Hematopoietic multipotent progenitor cell treated with erythropoietin and hydrocortisone succinate and interleukin-3 and kit ligand, for 4 days (in vitro differentiated cells): Measurements from ENCODE around the gene LPIN1.
"Not testable (repeated sequence)": the region's sequence is repeated elsewhere in the genome, so short reads cannot be mapped to it uniquely, and the experiment has no call there.

ENCODE experiments used
- DNase-seq: peaks from one replicate; pipeline ENCODE4 v3.0.0-alpha.2; 2015

Gene LPIN1

DNA sequence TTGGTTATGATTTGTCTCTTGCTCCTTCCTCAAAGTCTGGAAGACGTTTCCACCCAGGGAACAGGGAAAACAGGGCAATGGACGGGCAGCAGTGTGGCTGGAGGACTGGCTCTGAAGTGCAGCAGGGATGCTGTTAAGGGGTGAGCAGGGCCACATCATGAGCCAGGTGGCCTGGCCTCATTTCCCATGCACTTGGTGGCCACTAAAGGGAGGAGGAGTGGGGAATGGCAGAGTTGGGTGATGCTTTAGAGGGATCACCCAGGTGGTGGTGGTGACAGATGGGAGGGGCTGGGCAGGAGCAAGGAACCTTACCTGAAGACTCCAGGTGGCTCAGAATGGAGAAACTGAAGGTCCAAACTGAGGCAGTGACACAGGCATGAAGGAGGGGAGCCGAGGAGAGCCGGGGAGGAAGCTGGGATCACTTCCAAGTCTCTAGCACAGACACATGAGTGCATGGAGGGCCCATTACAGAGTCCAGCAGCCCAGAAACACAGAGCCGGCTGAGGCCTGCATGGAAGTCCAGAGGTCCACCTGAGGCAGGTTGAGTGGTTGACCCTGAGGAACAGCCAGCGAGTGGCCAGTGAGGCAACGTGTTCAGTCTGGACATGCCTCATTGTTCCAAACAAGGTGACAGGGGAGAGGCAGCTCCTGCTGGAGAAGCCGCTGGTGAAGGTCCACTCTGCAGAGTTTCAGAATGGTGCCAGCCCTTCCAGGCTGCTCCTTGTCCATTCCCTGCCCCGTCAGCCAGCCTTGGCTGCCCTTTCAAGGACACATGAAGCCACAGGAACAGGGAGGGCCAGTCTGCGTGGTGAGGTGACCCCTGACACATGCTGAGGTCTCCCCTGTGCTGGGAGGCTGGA, 91.7 kb downstream of the LPIN1 start:
- DNase-seq, result no peak

DNA sequence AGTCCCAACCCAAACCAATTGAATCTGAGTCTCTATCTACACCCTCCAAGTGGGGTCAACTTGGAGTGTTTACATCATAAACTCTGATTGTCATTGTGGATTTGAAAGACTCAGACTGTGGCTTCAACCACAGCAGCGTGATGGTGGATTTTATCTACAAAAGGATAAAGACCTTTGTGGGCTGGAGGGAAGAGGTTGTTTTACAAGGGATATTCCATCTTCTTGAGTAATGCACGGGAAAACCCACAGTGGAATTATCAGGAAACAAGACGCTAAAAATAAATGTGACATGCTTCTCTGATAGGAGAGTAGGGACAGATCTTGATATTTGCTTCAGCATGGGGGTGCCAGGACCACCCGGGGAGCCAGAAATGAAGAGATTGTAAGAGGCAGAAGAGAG, 93.5 kb downstream of the LPIN1 start:
- DNase-seq, result peak; percentile 24

GRCh38 chr2:11842336-11842735, 95.9 kb downstream of the LPIN1 start:
- no peak for DNase-seq

DNA sequence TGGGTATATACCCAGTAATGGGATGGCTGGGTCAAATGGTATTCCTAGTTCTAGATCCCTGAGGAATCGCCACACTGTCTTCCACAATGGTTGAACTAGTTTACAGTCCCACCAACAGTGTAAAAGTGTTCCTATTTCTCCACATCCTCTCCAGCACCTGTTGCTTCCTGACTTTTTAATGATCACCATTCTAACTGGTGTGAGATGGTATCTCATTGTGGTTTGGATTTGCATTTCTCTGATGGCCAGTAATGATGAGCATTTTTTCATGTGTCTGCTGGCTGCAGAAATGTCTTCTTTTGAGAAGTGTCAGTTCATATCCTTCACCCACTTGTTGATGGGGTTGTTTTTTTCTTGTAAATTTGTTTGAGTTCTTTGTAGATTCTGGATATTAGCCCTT, 98.4 kb downstream of the LPIN1 start:
- not testable (repeated sequence) for DNase-seq

DNA sequence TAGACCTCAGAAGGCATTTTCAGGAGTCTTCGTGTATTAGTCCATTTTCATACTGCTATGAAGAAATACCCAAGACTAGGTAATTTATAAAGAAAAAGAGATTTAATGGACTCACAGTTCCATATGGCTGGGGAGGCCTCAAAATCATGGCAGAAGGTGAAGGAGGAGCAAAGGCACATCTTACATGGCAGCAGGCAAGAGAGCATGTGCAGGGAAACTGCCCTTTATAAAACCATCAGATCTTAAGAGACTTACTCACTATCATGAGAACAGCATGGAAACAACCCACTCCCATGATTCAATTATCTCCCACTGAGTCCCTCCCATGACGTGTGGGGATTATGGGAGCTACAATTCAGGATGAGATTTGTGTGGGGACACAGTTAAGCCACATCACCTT, 101.5 kb downstream of the LPIN1 start:
- not testable (repeated sequence) for DNase-seq

DNA sequence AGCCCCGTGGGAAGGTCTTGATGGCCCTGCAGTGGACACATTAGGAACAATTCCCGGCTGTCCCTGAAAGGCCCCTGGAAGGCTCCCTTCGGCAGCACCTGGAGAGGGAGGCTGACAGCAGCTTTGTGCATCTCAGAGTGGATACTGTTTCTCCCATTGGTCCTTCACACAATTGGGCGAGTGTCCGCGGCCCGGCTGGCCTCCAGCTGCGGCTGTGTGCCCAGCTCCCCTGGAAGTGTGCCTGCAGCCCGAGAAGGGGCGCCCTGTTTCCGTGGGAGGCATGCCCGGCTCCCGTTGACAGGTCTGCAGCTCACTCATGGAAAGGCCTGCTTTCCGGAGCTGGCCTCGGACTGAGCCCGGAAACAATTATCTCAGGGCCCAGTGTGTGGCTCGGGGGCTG, 103.7 kb downstream of the LPIN1 start:
- DNase-seq, result no peak

DNA sequence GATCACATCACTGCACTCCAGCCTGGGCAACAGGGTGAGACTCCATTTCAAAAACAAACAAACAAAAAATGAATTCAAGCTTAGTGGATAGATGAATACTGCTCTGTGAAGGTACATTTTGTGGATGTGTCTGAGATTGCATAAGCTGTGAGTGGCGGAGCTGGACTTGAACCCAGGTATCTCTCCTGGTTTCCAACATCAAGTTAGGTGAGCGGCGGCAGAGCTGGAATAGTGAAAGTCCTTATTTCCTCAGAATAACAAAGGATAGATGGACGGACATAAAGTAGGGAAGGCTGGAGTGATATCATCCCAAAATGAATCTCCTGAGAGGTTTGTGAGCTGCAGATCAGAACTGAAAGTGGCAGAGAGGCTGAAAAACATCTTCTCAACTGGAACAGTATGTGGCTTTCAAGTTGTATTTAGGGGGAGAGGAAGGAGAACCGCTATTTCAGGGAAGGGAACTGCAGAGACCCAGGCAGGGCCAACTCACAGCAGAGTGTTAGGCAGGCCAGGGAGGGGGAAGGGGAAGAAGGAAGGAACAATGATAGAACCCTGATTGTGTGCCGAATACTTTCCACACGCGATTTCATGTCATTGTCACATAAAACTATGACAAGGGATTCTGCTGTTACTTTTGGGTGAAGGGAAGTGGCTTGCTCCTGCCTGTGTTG, 106.2 kb downstream of the LPIN1 start:
- DNase-seq, result peak; percentile 24

GRCh38 chr2:11853197-11853588, 106.8 kb downstream of the LPIN1 start:
- DNase-seq, result no peak

DNA sequence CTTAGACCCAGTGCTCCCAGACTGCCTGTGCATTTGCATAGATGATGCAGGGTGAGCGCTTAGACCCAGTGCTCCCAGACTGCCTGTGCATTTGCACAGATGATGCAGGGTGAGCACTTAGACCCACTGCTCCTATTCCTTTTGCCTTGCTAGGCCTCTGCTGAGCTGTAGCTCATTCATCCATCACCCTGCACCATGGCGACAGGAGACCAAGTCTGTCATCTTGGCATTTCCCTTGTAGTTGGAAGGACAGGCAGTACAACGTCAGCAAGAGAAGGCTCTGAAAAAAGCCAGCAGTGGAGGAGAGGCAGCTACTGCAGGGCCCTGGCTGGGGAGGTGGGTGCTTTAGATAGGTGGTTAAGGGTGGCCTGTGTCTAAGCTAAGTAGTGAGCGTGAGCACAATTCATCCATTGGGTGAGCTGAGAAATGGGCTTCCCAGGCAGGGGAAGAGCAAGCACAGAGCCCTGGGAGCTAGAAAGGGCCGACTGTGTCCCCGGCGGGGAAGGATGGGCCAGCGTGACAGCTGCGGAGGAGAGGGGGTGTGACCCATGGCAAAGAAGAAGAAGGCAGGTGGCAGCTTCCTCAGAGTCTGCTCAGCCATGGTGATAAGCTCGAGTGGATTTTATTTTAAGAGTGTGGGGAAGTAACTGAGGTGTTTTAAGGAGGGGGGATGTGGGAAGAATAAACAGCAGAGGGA, 108.8 kb downstream of the LPIN1 start:
- no peak for DNase-seq

- peak; percentile 51 for DNase-seq
Measured at GRCh38 chr2:11856095-11856494, 109.7 kb downstream of the LPIN1 start.

GRCh38 chr2:11858883-11859282, 112.5 kb downstream of the LPIN1 start:
- peak; percentile 55 for DNase-seq

DNA sequence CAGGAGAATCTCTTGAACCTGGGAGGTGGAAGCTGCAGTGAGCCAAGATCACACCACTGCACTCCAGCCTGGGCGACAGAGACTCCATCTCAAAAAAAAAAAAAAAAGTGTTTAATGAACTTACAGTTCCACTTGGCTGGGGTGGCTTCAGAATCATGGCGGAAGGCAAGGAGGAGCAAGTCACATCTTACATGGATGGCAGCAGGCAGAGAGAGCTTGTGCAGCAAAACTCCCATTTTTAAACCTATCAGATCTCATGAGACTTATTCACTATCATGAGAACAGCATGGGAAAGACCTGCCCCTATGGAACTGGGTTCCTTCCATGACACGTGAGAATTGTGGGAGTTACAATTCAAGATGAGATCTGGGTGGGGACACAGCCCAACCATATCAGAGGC, 113.5 kb downstream of the LPIN1 start:
- not testable (repeated sequence) for DNase-seq

DNA sequence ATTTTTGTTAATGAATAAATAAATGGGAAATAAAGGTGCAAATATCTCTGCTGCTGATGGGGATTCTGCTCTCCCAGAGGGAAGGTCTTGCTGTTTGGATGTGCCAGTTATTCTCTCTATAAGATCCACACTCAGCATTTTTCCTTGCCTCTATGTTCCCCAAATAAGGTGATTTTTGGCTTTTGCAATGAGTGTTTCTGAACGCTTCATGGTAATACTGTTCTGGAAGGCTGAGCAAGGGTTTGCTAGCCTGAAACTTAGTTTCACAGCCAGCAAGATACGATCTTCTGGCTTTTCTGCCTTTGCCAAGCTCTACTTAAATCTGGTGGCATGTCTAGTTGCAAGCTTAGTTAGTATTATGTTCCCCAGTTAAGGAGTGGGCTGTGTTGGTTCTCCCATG, 114.6 kb downstream of the LPIN1 start:
- DNase-seq, result no peak

- no peak for DNase-seq
Measured at GRCh38 chr2:11862049-11862448, 115.6 kb downstream of the LPIN1 start.

GRCh38 chr2:11863103-11863502, 116.7 kb downstream of the LPIN1 start:
- DNase-seq, result no peak

DNA sequence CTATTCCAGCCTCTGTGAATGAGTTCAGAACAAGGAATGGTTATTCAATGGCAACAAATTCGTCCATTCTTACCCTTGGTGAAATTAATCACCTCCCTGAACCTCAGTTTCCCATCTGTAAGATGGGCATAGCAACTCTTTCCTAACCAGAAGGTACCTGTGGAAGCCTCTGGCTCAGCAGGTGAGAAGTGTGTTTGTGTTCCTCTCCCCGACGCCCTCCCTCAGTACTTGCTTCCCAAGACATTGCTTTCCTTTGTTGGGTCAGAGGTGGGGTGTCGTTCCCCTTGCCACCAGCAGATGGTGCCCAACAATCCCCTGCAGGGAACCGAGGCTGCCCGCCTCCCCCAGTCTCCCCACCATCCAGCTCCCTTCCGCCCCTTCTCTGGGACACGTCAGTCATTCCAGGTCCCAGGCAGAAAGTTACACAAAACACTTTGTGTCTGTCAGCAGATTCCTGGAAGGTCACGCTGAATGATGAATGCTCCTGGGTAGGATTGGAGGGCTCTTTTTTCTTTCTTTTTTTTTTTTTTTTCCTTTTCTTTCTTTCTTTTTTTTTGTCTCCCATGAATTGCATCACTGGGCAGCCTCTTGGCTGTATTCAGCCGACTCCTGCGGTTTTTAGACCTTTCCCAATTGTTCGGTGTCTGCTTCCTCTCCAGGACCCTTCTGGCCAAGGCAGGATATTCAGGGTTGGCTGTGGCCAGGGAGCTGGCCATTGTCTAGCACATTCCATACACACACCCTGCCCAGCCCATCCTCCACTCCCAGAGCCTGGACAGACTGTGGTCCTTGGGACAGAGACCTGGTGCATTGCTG, 117.3 kb downstream of the LPIN1 start:
- DNase-seq, result peak; percentile 83

- no peak for DNase-seq
Measured at GRCh38 chr2:11864724-11865123, 118.3 kb downstream of the LPIN1 start.

GRCh38 chr2:11865378-11865777, 118.9 kb downstream of the LPIN1 start:
- DNase-seq, result no peak

- no peak for DNase-seq
Measured at GRCh38 chr2:11865805-11866204, 119.4 kb downstream of the LPIN1 start.

DNA sequence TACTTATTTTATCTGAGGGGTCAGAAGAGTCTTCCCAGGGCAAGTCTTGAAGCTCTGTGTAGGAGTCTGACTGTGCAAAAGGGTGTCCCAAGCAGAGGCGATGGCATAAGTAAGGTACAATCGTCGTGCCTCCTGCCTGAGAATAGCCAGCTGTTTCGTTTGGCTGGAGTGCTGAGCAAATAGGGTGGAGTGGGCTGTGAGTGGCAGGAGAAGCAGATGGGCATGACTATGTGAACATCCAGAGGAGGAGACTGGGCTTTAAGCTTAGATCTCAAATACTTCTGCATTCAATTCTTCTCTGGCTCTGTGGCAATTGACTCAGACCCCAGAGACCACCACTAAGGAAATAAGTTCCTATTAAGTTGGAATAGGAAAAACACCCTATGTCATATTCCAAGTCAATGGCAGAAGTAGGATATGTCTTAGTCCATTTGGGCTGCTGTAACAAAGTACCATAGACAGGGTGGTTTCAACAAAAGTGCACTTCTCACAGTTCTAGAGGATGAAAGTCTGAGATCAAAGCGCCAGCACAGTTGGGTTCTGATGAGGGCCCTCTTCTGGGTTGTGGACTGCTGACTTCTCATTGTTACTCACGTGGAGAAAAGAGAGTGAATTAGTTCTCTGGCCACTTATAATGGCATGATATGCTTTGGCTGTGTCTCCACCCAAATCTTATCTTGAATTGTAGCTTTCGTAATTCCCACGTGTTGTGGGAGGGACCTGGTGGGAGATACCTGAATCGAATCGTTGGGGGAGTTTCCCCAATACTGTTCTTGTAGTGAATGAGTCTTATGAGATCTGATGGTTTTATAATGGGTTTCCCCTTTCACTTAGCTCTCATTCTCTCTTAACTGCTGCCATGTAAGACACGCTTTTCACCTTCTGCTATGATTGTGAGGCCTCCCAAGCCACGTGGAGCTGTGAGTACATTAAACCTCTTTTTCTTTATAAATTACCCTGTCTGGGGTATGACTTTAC, 120.2 kb downstream of the LPIN1 start:
- no peak for DNase-seq

GRCh38 chr2:11867926-11868325, 121.5 kb downstream of the LPIN1 start:
- DNase-seq, result no peak
